Measurements from ENCODE around the gene HMX1.

Gene HMX1

DNA sequence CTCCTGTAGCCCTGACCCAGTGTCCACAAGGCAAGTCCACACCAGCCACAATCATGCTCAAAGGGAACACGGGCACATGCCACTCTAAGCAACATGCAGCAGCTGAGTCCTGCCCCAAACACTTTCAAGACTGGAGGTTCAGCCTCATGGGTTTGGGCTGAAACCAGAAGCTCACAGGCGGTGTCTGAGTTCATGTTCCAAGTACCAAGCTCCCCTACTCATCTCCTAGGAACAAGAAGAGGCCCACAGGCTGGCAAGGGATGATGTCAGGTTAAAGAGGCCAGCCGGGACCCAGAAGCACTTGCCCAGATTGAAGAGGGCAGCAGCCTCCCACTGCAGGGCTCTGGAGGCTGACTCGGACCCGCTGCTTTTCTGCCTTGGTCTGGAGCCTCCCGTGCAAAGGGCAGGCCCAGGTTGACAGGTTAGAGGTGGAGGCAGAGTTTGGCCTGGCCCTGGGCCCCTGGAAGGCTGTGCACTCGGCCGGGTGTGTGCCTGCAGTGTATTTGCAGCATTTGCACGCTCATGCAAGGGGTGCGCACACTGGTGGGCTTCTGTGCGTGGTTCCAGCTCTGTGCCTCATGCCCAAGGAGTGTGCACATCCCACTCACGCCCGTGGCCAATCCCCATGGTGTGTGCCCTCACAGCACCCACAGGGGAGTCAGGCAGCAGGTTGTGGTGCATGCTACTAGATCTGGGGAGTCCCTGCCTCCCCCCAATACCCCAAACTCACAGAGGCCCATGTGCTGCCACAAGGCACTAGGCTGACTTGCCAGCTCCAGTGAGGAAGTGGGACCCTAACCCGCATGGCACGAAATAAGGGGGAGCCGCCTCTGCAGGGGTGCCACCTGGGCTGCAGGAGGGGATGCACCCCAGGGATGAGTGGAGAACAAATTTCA is 2.4 kb downstream of the HMX1 start:
- no peak for DNase-seq (ENCODE audit: extremely low read depth in 1 of 2, low read depth in 1 of 2)

GRCh38 chr4:8868321-8869001 is 3.2 kb downstream of the HMX1 start:
- no peak for DNase-seq (ENCODE audit: extremely low read depth in 1 of 2, low read depth in 1 of 2)

DNA sequence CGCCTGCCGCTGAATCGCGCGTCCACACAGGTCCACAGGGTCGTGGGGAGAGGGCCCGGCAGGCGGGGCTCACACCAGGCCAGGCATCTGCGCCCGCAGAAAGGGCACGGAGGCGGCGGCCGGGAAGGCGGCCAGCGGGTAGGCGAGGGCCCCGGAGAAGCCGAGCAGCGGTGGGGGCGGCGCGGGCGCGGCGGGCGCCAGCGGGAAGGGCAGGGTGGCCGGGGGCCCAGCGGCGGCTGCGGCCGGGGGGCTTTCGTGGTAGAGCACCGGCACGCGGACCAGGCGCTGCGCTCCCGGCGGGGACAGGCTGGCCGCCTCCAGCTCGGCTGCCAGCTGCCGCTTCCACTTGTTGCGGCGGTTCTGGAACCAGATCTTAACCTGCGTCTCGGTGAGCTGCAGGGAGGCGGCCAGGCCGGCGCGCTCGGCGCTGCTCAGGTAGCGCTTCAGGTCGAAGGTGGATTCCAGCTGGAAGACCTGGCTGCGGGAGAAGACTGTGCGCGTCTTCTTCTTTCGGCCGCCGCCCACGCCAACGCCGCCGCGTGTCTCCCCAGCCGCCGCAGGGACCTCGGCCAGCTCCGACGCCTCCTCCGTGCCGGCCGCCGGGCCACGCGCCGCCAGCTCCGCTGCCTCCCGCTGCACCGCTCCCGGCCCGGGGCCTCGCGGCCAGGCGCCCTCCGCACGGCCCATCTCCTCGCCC is 3.9 kb downstream of the HMX1 start:
- no peak for DNase-seq (ENCODE audit: extremely low read depth in 1 of 2, low read depth in 1 of 2)

DNA sequence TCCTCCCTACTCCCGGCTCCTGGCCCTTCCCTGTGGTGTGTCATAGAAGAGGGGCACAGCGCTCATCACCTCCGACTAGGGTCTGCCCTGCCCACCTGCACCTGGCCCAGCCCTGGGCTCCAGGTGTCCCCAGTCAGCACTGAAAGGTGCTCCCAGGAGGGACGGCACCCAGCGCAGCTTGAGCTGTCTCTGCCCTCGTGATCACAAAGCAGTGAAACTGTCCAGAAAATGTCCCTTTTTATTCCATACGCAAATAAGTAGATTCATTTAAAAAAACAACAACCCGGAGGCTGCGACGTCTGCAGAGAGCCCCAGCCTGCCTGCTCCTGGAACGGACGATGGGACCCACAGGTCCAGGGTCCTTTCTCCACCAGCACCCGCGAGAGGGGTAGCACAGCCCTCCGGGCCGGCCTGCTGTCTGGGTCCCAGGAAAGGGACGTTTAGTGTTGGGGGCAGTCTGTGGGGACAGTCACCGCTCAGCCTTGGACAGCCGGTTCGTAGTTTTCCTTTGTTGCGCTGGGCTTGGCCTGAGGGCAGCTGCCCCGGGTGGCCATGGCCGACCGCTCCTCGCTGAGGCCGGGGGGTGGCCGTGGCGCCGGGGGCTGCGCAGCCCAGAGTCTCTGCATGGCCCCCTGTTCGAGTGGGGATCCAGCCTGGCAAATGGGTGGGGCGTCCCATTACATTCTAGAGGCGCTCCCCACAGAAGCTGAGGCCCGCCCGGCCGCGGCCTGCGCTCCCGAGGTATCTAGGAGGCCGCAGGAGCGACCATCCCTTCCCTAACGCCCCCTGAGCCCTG is 4.6 kb downstream of the HMX1 start:
- no peak for DNase-seq (ENCODE audit: extremely low read depth in 1 of 2, low read depth in 1 of 2)

DNA sequence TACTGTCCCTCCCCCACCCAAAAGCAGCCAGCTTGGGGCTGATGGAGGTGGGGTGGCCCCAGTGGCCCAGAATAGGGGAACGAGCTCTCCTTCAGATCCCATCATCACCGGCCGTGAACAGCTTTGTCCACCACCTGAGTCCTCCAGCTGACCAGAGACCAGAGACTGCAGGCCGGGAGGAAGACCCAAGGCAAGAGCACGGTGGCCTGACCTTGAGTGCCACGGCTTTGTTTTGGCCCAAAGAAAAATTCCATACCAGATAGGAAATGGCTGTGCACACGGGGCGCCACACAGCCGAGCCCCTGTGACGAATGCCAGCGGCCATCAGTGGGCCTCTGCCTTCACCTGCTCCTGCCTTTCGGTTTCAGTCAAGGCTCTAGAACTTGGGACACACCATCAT is 5.2 kb downstream of the HMX1 start:
- no peak for DNase-seq (ENCODE audit: extremely low read depth in 1 of 2, low read depth in 1 of 2)

DNA sequence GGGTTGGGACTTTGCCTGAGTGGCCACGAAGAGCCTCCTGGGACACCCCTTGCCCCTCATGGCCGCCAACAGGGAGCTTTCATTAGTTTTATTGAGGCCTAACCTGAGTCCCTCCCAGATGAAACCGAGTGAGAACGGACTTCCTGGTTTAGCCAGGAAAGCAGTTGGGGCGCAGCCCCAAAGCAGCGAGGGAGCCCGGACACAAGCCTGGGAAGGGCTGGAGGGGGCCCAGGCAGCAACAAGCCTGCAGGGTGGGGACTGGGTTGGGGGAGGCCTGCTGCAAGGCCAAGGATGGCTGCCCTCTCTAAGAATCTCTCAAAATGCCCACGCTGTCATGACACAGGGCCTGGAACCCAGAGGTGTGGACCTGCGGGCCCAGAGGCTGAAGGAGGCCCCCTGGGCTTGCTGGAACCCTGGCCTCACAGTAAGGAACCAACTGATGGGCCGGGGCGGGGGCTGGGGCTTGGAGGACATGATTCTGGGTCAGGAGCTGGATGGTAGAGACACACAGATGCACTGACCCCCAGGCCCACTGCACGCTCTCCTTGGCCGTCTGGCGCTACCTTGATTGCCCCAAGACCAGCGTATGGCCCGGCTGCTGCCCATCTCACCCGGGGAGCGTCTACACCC is 5.8 kb downstream of the HMX1 start:
- DNase-seq (ENCODE audit: extremely low read depth in 1 of 2, low read depth in 1 of 2): no peak

DNA sequence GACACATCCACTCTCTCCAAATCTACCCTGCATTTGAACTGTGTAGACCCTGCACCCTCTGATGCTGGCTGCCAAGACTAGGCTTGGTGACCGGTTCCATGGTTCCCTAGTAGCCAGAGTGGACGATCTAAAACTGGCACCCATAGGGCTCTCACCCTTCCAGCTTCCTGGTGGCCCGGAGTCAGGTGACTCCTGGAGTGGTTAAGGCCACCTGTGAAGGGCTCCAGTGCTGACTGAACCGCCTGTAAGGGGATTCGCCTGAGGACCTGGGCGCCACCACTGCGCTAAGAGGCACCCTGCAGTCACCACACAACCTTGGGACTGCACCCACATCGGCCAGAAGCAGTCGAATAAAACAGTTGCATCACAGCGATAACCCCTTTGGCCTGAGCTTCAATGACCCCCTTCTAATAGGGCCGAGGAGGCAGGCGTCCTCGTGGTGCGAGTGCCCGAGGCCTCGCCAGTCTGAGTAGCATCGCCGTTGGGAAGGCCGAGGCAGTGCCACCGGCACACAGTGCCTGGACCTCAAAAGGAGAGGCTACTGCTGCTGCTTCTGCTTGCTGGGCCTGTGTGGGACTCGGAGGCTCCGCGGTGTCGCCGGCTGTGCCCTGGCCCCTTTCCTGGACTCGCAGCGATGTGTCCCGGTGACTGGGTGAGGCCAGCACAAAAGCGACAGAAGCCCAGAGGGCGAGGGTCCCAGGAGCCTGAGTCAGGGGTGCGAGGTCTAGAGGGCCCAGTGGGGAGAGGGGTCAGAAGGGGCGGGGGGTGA is 6.5 kb downstream of the HMX1 start:
- no peak for DNase-seq (ENCODE audit: extremely low read depth in 1 of 2, low read depth in 1 of 2)

DNA sequence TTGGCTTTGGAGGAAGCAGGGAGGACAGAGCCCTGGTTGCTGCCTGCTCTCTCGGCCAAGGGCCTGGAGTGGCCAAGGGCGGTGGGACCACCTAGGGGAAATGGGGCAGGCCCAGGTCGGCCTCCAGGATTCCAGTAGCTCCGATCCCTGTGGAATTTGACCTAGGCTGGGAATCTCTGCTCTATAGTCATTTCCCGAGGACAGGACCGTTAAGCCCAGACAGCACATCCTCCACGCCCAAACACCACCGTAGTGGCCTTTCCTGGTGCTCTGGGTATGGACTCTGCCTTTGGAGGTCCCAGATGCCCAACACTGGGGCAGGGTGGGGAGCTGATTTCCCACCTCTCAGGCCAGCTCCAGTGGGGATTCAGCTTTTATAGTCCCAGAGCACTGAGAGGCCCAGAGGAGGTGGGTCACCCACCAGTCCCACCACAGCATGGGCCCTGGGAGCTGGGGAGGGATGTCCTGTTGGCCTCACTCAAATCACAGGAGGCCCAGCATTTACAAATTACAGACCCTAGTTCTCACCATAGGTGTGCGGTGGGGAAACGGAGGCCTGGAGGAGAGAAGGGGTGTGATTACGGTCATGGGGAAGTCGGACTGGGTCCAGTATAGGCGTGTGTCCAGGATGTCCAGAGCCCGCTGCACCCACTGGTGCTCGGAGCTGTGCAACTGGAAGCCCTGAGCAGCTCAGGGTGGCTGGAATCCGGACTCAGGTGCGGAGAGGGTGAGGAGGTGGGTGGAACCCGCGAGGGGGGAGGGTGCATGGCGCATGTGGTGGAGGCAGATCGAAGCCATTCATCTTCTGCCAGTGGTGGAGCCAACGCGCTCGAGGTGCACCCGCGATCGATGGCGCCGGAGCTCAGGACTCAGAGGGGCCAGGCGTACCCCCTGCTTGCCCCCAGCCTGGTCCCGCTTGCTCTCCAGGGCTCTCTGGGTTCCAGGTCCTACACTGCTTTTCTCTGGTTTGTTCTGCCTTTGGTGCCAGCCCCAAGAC is 7.7 kb downstream of the HMX1 start:
- no peak for DNase-seq (ENCODE audit: extremely low read depth in 1 of 2, low read depth in 1 of 2)

DNA sequence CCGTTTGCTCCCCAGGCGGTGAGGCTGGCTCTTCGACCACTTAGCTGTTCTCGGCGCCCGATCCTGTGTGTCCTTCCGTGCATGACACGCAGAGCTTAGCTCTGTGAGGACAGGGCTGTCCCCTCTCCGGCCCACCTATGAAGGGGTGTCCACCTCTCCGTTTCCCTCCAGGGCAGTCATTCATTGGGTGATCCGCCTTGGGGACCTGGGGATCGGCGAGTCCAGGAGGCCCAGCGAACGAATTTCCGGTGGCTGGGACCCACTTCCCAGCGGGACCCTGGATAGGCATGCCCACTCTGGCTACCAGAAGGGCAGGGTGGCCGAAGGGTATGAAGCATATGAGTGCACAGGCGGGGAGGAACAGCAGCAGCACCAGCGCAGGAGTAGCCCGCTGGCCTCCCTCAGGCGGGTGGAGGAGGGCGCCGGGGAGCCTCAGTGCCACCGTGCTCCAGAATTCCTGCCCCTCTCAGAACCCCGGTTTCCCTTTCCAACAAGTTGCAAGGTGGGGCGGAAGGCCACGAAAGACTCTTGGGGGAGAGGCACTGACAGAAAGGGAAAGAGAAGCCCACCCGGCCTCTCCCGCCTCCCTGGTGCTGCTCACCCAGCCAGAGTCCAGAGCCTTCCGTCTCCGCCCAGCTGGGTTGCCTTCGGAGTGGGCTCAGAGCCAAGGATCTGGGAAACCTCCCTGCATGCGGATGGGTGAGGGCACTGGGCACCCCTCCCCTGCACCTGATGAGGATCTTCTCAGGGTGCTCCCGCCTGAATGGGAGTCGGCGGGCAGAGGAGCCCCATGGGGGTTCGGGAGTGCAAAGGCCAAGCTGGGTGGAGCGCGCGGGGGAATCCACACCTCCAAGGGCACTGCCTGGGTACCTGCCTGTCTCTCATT is 8.6 kb downstream of the HMX1 start:
- DNase-seq (ENCODE audit: extremely low read depth in 1 of 2, low read depth in 1 of 2): no peak

GRCh38 chr4:8862334-8862733 is 9.3 kb downstream of the HMX1 start:
- no peak for DNase-seq (ENCODE audit: extremely low read depth in 1 of 2, low read depth in 1 of 2)

DNA sequence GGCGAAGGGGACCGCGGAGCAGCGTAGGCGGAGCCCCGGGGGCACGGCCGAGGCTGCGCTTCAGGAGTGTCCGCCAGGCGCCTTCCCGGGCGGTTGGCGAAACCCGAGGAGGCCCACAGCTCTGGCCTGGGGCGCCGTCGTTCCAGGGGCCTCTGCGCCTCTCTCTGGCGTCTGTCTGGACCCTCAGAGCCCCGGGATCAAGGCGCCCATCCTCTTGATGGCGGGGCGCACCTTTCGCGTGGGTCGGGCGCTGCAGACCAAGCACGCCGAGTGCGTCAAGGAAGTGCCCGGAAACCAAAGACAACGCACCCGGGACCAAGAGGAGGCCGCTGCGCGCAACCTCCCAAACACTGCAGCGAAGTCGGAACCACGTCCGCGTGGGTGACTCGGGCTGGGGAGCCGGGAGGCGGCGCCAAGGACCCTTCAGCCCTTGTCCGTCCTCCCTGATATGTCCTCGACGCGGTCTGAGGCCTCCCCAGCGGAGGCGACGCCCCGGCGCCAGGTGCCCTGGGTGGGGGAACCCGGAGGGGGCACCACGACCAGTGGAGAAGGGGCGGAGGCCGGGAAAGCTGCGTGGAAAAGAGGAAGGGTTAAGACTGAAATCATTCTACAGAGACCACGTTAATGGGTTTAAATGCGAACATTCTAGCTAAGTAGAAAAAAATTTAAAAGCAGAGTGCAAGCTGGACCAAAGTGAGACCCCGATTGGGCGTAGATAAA is 9.9 kb downstream of the HMX1 start:
- DNase-seq (ENCODE audit: extremely low read depth in 1 of 2, low read depth in 1 of 2): no peak

- no peak for DNase-seq (ENCODE audit: extremely low read depth in 1 of 2, low read depth in 1 of 2)
Observed at GRCh38 chr4:8860892-8861575, 10.6 kb downstream of the HMX1 start.

DNA sequence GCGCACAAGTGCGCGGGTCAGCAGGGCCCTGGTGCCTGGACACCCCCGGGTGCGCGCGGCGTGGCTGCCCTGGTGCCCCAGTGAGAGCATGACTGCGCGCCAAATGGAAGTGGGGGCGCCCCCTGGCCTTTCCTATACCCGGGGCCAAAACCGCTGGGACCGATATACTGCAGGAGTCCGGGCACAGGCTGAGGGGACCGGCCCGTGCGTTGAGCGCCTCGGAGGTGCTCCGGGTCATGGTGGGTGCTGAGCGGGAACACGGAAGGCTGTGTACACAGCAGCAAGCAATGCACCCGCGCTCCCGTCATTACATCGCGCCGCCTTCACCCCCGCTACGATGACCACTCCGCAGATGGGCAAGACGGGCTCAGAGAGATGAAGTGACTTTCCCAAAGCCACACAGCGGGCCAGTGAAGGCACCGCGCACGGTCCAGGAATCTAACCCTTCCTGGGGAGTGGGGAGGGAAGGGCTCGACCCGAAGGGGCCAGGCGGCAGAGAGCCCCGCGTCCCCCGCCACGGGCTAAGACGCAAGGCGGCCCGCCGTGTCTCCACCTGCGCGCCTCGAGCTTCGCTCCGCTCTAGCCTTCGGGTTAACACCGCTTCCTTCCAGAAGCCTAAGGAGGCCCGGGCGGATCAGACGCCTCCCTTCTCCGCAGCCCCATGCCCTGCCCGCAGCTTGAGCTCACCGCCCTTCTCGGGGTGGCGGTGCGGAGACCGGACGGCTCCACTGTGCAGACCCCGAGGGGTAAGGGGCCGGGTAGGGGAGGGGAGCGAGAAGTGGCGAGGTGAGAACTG is 11.3 kb downstream of the HMX1 start:
- no peak for DNase-seq (ENCODE audit: extremely low read depth in 1 of 2, low read depth in 1 of 2)

GRCh38 chr4:8859550-8860095 is 12.0 kb downstream of the HMX1 start:
- no peak for DNase-seq (ENCODE audit: extremely low read depth in 1 of 2, low read depth in 1 of 2)

DNA sequence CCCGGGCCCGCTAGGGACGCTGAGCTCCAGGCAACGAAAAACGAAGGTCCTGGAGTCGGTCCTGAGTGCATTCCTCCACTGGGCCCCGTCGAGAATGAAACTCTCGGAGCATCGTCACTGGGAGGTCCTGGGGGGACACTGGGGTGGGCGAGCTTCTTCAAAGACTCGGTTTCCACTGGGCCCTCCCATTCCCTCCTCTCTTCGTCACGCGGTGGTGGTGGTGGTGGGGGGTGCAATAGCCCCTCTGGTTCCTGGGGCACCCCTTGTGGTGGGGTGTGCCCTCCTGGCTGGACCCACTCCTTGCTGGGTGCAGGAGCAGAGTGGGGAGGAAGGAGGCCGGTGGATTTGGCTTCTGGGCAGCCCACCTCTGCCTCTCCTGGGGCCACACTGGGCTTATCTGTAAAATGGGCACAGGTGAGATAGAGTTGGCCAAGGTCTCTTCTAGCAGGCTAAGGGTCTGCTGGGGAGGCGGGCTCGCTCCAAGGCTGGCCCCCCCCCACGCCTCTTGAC is 12.9 kb downstream of the HMX1 start:
- no peak for DNase-seq (ENCODE audit: extremely low read depth in 1 of 2, low read depth in 1 of 2)

All from stimulated activated CD8-positive, alpha-beta memory T cell treated with anti-CD3 and anti-CD28 coated beads, Interleukin-7, amount 100 ng/mL, for 48 hours (primary cell).